ENCODE data around the gene ARID5A.

ARID5A gene

GRCh38 chr2:96546321-96546720 is 9.8 kb downstream of the ARID5A start:
- TF ChIP-seq SPI1 (IDR thresholded peaks at IDR 0.05; ENCODE audit: borderline replicate concordance, low read depth) (no peak), REST (IDR thresholded peaks at IDR 0.05; ENCODE audit: insufficient replicate concordance, low read depth) (no peak), POLR2AphosphoS5 (IDR thresholded peaks at IDR 0.05; ENCODE audit: low read depth) (peak; percentile 51; the same call in 1 of the 2 replicates), GABPA (IDR thresholded peaks at IDR 0.05; ENCODE audit: low read depth) (no peak)
- TF ChIP-seq, protein P1, sequence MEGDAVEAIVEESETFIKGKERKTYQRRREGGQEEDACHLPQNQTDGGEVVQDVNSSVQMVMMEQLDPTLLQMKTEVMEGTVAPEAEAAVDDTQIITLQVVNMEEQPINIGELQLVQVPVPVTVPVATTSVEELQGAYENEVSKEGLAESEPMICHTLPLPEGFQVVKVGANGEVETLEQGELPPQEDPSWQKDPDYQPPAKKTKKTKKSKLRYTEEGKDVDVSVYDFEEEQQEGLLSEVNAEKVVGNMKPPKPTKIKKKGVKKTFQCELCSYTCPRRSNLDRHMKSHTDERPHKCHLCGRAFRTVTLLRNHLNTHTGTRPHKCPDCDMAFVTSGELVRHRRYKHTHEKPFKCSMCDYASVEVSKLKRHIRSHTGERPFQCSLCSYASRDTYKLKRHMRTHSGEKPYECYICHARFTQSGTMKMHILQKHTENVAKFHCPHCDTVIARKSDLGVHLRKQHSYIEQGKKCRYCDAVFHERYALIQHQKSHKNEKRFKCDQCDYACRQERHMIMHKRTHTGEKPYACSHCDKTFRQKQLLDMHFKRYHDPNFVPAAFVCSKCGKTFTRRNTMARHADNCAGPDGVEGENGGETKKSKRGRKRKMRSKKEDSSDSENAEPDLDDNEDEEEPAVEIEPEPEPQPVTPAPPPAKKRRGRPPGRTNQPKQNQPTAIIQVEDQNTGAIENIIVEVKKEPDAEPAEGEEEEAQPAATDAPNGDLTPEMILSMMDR (IDR thresholded peaks at IDR 0.05; ENCODE audit: insufficient read depth, low read length), result no peak
- no peak for DNase-seq (ENCODE audit: low read depth in 1 of 2, low spot score in 1 of 2)

GRCh38 chr2:96546797-96547196 is 10.2 kb downstream of the ARID5A start:
- no peak for DNase-seq (ENCODE audit: low read depth in 1 of 2, low spot score in 1 of 2)
- Histone ChIP-seq H3K27ac (replicated peaks) (no peak overlapping the region), H3K4me3 (replicated peaks; ENCODE audit: insufficient read depth, low read length) (no peak overlapping the region), H3K27me3 (ENCODE audit: insufficient read depth, poor library complexity, severe bottlenecking) (no peaks in the 10 kb centered on the region)
- no peak for TF ChIP-seq SPI1 (IDR thresholded peaks at IDR 0.05; ENCODE audit: borderline replicate concordance, low read depth)
- TF ChIP-seq POLR2AphosphoS5 (IDR thresholded peaks at IDR 0.05; ENCODE audit: low read depth), result no peak
- TF ChIP-seq REST (IDR thresholded peaks at IDR 0.05; ENCODE audit: insufficient replicate concordance, low read depth), result no peak
- TF ChIP-seq, protein P1 (IDR thresholded peaks at IDR 0.05; ENCODE audit: insufficient read depth, low read length), result no peak
- no peak for TF ChIP-seq GABPA (IDR thresholded peaks at IDR 0.05; ENCODE audit: low read depth)

More at GRCh38 chr2:96546321-96546720, 9.8 kb downstream of the ARID5A start:
- H3K27ac ChIP-seq (replicated peaks), result no peak overlapping the region
- H3K4me3 ChIP-seq (replicated peaks; ENCODE audit: insufficient read depth, low read length), result no peak overlapping the region
- no peaks in the 10 kb centered on the region for H3K27me3 ChIP-seq (ENCODE audit: insufficient read depth, poor library complexity, severe bottlenecking)

- TF ChIP-seq SPI1 (IDR thresholded peaks at IDR 0.05; ENCODE audit: borderline replicate concordance, low read depth), result no peak
- TF ChIP-seq REST (IDR thresholded peaks at IDR 0.05; ENCODE audit: insufficient replicate concordance, low read depth), result no peak
- TF ChIP-seq GABPA (IDR thresholded peaks at IDR 0.05; ENCODE audit: low read depth), result no peak
- TF ChIP-seq, protein P1 (IDR thresholded peaks at IDR 0.05; ENCODE audit: insufficient read depth, low read length), result no peak
- TF ChIP-seq POLR2AphosphoS5 (IDR thresholded peaks at IDR 0.05; ENCODE audit: low read depth), result no peak
- H3K27me3 ChIP-seq (ENCODE audit: insufficient read depth, poor library complexity, severe bottlenecking), result no peaks in the 10 kb centered on the region
- no peak overlapping the region for H3K27ac ChIP-seq (replicated peaks)
- DNase-seq (ENCODE audit: low read depth in 1 of 2, low spot score in 1 of 2), result no peak
- H3K4me3 ChIP-seq (replicated peaks; ENCODE audit: insufficient read depth, low read length), result no peak overlapping the region
These were observed 10.7 kb downstream of the ARID5A start for GRCh38 chr2:96547203-96547641.

Data from HL-60 (cell line).